Measurements from ENCODE around the gene CCL18. TPM values are rescaled to one million over a fixed set of nuclear protein-coding genes. Genes with fewer than 3 reads are reported as not detected.

The CCL18 gene
- total and polyA plus RNA-seq, 9 of the 15 experiments (the other 6 are each of a cell fraction or from before 2014, with no cell fraction given) = not detected

GRCh38 chr17:36105781-36106492 is 41.9 kb downstream of the CCL18 start (continued):
- TF ChIP-seq ZNF277 (CRISPR knock-in tag; IDR thresholded peaks at IDR 0.05; ENCODE audit: borderline replicate concordance) (no peak), ASH1L (IDR thresholded peaks at IDR 0.05; ENCODE audit: borderline replicate concordance, low read depth, partially characterized antibody) (no peak), LCOR (CRISPR knock-in tag; IDR thresholded peaks at IDR 0.05) (no peak)

- in situ Hi-C loops (cut with MboI) (no loop called here), intact Hi-C loops (cut with micrococcal nuclease) (no loop called here)
- no peak for TF ChIP-seq RBM34 (IDR thresholded peaks at IDR 0.05; ENCODE audit: borderline replicate concordance, insufficient read depth, low read length)
- no peak for TF ChIP-seq ELK3 (CRISPR knock-in tag; IDR thresholded peaks at IDR 0.05)
- TF ChIP-seq, protein P1, sequence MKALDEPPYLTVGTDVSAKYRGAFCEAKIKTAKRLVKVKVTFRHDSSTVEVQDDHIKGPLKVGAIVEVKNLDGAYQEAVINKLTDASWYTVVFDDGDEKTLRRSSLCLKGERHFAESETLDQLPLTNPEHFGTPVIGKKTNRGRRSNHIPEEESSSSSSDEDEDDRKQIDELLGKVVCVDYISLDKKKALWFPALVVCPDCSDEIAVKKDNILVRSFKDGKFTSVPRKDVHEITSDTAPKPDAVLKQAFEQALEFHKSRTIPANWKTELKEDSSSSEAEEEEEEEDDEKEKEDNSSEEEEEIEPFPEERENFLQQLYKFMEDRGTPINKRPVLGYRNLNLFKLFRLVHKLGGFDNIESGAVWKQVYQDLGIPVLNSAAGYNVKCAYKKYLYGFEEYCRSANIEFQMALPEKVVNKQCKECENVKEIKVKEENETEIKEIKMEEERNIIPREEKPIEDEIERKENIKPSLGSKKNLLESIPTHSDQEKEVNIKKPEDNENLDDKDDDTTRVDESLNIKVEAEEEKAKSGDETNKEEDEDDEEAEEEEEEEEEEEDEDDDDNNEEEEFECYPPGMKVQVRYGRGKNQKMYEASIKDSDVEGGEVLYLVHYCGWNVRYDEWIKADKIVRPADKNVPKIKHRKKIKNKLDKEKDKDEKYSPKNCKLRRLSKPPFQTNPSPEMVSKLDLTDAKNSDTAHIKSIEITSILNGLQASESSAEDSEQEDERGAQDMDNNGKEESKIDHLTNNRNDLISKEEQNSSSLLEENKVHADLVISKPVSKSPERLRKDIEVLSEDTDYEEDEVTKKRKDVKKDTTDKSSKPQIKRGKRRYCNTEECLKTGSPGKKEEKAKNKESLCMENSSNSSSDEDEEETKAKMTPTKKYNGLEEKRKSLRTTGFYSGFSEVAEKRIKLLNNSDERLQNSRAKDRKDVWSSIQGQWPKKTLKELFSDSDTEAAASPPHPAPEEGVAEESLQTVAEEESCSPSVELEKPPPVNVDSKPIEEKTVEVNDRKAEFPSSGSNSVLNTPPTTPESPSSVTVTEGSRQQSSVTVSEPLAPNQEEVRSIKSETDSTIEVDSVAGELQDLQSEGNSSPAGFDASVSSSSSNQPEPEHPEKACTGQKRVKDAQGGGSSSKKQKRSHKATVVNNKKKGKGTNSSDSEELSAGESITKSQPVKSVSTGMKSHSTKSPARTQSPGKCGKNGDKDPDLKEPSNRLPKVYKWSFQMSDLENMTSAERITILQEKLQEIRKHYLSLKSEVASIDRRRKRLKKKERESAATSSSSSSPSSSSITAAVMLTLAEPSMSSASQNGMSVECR (CRISPR knock-in tag; IDR thresholded peaks at IDR 0.05) = no peak
- TF ChIP-seq MCM5 (IDR thresholded peaks at IDR 0.05; ENCODE audit: low read depth) = no peak
- no peak for TF ChIP-seq CBX2 (IDR thresholded peaks at IDR 0.05; ENCODE audit: insufficient read depth, low read length, poor library complexity, severe bottlenecking)
- no peak for TF ChIP-seq RAD51 (IDR thresholded peaks at IDR 0.05; ENCODE audit: borderline replicate concordance, low read depth)
- no peak for TF ChIP-seq HNRNPK (IDR thresholded peaks at IDR 0.05; ENCODE audit: low read depth, low read length, poor library complexity, severe bottlenecking)
- TF ChIP-seq, protein P2, sequence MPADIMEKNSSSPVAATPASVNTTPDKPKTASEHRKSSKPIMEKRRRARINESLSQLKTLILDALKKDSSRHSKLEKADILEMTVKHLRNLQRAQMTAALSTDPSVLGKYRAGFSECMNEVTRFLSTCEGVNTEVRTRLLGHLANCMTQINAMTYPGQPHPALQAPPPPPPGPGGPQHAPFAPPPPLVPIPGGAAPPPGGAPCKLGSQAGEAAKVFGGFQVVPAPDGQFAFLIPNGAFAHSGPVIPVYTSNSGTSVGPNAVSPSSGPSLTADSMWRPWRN (IDR thresholded peaks at IDR 0.05; ENCODE audit: low read depth) = no peak
- H3K4me1 ChIP-seq (replicated peaks in 1 of 2; ENCODE audit: control insufficient read depth in 2 of 2, insufficient read depth in 2 of 2, low read length in 2 of 2) = no peaks in the 10 kb centered on the region
- H3K9me1 ChIP-seq (ENCODE audit: control insufficient read depth, insufficient read depth, low read length) = no peaks in the 10 kb centered on the region
- ATAC-seq (no peak), FAIRE-seq (no peak), DNase-seq (ENCODE audit: extremely low read depth in 1 of 4, low spot score in 3 of 4) (no peak)
- H3K9me3 ChIP-seq (replicated peaks; ENCODE audit: control insufficient read depth, insufficient read depth, low read depth, low read length) = no peaks in the 10 kb centered on the region
- CTCF ChIA-PET (ENCODE audit: low intra/inter-chr PET ratio) = no interaction called here
- no peak overlapping the region for H3K4me3 ChIP-seq
- WGBS (ENCODE audit: insufficient coverage, low coverage, missing lambda C conversion rate) = 0% methylated on average over 6 of the region's 6 CpGs
- POLR2A ChIA-PET = no interaction called here
- no peak overlapping the region for H3K4me2 ChIP-seq (ENCODE audit: insufficient read depth, low read length)
- BruUV-seq (replicated peaks) = no TSS peak
- no peaks in the 10 kb centered on the region for H3K27me3 ChIP-seq (ENCODE audit: control insufficient read depth in 2 of 2, insufficient read depth in 2 of 2, low read length in 2 of 2)
- no peak overlapping the region for H2AFZ ChIP-seq (ENCODE audit: low read depth, low read length)
- H3K27ac ChIP-seq (ENCODE audit: extremely low read depth, low read depth, low read length) = no peak overlapping the region
- no peaks in the 10 kb centered on the region for H3K36me3 ChIP-seq (ENCODE audit: control insufficient read depth, insufficient read depth, low read length)
- no peaks in the 10 kb centered on the region for H4K20me1 ChIP-seq (replicated peaks; ENCODE audit: control insufficient read depth, insufficient read depth, low read length)
- no peaks in the 10 kb centered on the region for H3K79me2 ChIP-seq (ENCODE audit: control insufficient read depth, insufficient read depth, low read length)
- H3K9ac ChIP-seq (ENCODE audit: insufficient read depth in 1 of 2, low read depth in 2 of 2, low read length in 2 of 2) = no peak overlapping the region
These were observed 42.4 kb downstream of the CCL18 start for GRCh38 chr17:36106493-36106835.
